Muscle layer of colon (tissue), 2 donors: ENCODE data around the gene RANBP17.
A peak's percentile ranks its signal among the peaks of the same experiment; 100 is the strongest.
"Not testable (repeated sequence)": the region's sequence is repeated elsewhere in the genome, so short reads cannot be mapped to it uniquely, and the experiment has no call there.

ENCODE experiments used
- H3K27ac ChIP-seq: one replicate; pipeline ENCODE4 v1.7.0; 2013; ENCODE audit warnings: low read depth, mild to moderate bottlenecking, low read length, moderate library complexity
- H3K27me3 ChIP-seq, 2 donors: one replicate each; pipeline ENCODE4 v1.7.0; 2013; ENCODE audit warnings: low read length in 2 of 2, mild to moderate bottlenecking in 2 of 2; ENCODE audit not compliant: insufficient read depth in 2 of 2, control insufficient read depth in 1 of 2
- H3K36me3 ChIP-seq: one replicate; pipeline ENCODE4 v1.7.0; 2013; ENCODE audit warnings: mild to moderate bottlenecking, low read length; ENCODE audit not compliant: insufficient read depth
- H3K4me1 ChIP-seq: one replicate; pipeline ENCODE4 v1.7.0; 2013; ENCODE audit warnings: mild to moderate bottlenecking, low read length; ENCODE audit not compliant: insufficient read depth
- H3K4me3 ChIP-seq, 2 donors: one replicate each; pipeline ENCODE4 v1.7.0; 2013; ENCODE audit warnings: low read length in 2 of 2, low read depth in 1 of 2, mild to moderate bottlenecking in 1 of 2, moderate library complexity in 1 of 2
- H3K9ac ChIP-seq: one replicate; pipeline ENCODE4 v1.7.0; 2013; ENCODE audit warnings: low read length
- H3K9me3 ChIP-seq: one replicate; pipeline ENCODE4 v1.7.0; 2013; ENCODE audit warnings: mild to moderate bottlenecking, low read length
- donor health status: abdominal sarcoma.
- donor health status: Adenocarcinoma of cecum.

Gene RANBP17

GRCh38 chr5:170861917-170862766, at the start of gene RANBP17:
Gene RANBP17 (plus strand): TSS chr5:170862018.
- Histone ChIP-seq H3K9ac (no peak within 1 kb of the TSS), H3K27me3 (no peaks in the 10 kb centered on the region), H3K4me3 (peak within 1 kb of the TSS; percentile 47 to 65), H3K36me3 (no peaks in the 10 kb centered on the region), H3K9me3 (peaks cover 4% of the 10 kb centered on the region), H3K4me1 (peaks cover 7% of the 10 kb centered on the region), H3K27ac (no peak within 1 kb of the TSS)

DNA sequence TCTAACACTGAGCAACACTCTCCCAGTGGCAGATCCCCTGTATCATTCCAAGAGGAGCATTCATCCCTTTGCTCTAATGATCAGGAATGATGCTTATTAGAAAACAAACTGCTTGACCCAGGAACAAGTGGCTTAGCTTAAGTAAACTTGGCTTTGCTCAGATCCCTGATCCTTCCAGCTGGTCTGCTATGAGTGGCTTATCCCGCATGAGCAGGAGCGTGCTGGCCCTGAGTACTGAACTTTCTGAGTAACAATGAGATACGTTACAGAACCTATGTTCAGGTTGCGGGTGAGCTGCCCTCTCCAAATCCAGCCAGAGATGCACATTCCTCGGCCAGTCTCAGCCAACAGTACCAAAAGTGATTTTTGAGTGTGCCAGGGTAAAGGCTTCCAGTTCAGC, 48.6 kb upstream of the RANBP17 start:
- Histone ChIP-seq H3K9ac (no peak overlapping the region), H3K4me1 (no peaks in the 10 kb centered on the region), H3K27ac (no peak overlapping the region), H3K4me3 (no peak overlapping the region), H3K27me3 (no peaks in the 10 kb centered on the region), H3K36me3 (no peaks in the 10 kb centered on the region), H3K9me3 (no peaks in the 10 kb centered on the region)

DNA sequence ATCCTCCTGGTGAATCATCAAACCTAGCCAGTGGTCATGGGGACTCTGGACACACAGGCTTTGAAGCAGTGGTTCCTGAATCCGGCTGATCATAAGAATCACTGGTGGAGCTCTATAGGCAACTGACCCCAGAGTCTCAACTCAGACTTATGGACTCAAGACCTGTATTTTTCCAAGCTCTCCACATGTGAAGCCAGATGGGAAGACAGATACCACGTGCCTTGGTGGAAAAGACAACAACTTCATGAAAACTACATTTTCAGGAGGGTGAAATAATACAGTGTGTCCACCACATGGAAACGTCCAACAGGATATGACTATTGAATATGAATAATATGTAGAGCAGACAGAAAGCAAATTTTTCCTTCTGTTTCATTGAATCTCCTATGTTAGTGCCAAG, 44.6 kb upstream of the RANBP17 start:
- H3K9ac ChIP-seq = no peak overlapping the region
- H3K36me3 ChIP-seq = no peaks in the 10 kb centered on the region
- no peaks in the 10 kb centered on the region for H3K9me3 ChIP-seq
- H3K4me1 ChIP-seq = no peaks in the 10 kb centered on the region
- H3K4me3 ChIP-seq = no peak overlapping the region
- H3K27me3 ChIP-seq = no peaks in the 10 kb centered on the region
- no peak overlapping the region for H3K27ac ChIP-seq

- H3K9me3 ChIP-seq = no peaks in the 10 kb centered on the region
- no peaks in the 10 kb centered on the region for H3K36me3 ChIP-seq
- H3K4me1 ChIP-seq = no peaks in the 10 kb centered on the region
- H3K9ac ChIP-seq = no peak overlapping the region
- H3K4me3 ChIP-seq = no peak overlapping the region
- no peak overlapping the region for H3K27ac ChIP-seq
- no peaks in the 10 kb centered on the region for H3K27me3 ChIP-seq
Measured at GRCh38 chr5:170818232-170818631, 43.6 kb upstream of the RANBP17 start.

DNA sequence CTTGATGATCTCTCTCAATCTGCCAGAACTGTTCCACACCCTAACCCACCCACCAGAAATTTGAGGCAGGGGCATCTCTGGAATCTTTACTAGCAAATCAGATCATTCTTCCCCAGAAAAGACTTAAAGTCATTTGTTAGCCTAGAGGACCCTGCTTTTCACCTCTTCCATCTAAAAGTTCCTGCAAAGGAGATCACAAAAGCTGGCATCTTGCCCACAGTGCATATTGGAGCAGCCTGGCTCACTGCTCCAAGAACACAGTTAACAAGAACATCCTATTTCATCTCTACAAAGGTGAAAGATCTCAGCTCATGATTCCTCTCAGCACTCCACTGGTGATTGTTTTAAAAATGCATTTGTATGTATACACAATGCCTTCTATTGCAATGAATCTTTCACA, 42.0 kb upstream of the RANBP17 start:
- no peaks in the 10 kb centered on the region for H3K36me3 ChIP-seq

GRCh38 chr5:170821257-170821800, 40.5 kb upstream of the RANBP17 start:
- no peak overlapping the region for H3K9ac ChIP-seq
- H3K4me3 ChIP-seq = no peak overlapping the region
- H3K4me1 ChIP-seq = no peaks in the 10 kb centered on the region
- no peaks in the 10 kb centered on the region for H3K27me3 ChIP-seq
- no peaks in the 10 kb centered on the region for H3K36me3 ChIP-seq
- no peaks in the 10 kb centered on the region for H3K9me3 ChIP-seq
- no peak overlapping the region for H3K27ac ChIP-seq

More for the DNA sequence above, 42.0 kb upstream of the RANBP17 start:
- Histone ChIP-seq H3K9me3 (no peaks in the 10 kb centered on the region), H3K9ac (no peak overlapping the region), H3K27ac (no peak overlapping the region), H3K4me3 (no peak overlapping the region), H3K27me3 (no peaks in the 10 kb centered on the region), H3K4me1 (no peaks in the 10 kb centered on the region)

DNA sequence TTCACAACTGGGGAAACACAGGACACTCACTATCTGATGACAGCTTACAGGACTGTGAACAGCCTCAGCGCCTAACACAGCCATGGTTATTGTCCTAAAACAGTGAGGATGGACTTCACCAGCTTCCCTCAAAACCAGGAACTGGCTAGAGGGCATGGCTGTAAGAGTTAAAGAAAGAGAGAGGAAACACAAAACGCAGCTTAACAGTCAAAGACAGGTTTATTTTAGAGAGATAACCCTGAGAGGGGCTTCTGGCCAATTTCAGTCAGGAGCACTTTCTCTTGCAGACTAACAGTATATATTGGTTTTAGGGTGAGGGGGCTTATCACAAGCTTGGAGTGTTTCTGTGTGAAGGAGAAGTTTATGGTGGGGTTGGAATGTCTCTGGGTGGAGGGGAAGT, 35.7 kb upstream of the RANBP17 start:
- Histone ChIP-seq H3K4me1 (no peaks in the 10 kb centered on the region), H3K9me3 (no peaks in the 10 kb centered on the region), H3K27me3 (no peaks in the 10 kb centered on the region), H3K4me3 (no peak overlapping the region), H3K36me3 (no peaks in the 10 kb centered on the region), H3K27ac (no peak overlapping the region), H3K9ac (no peak overlapping the region)

- Histone ChIP-seq H3K36me3 (no peaks in the 10 kb centered on the region), H3K9ac (no peak overlapping the region), H3K4me1 (no peaks in the 10 kb centered on the region), H3K4me3 (no peak overlapping the region), H3K9me3 (no peaks in the 10 kb centered on the region), H3K27ac (no peak overlapping the region), H3K27me3 (no peaks in the 10 kb centered on the region)
Measured at GRCh38 chr5:170832241-170832640, 29.6 kb upstream of the RANBP17 start.

DNA sequence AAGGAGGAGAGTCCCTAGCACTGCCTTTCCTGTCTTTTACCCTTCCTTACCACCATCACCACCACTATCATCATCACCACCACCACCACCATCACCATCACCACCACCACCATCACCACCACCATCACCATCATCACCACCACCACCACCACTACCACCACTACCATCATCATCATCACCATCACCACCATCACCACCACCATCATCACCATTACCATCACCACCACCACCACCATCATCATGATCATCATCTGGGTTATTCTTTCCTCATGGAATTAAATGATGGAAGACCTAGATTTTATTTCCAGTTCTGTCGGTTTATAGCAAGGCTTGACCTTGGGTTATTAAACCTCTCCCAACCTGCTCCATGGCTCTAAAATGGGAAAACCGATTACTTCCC, 27.8 kb upstream of the RANBP17 start:
- H3K27me3 ChIP-seq, H3K4me3 ChIP-seq, H3K9ac ChIP-seq, H3K4me1 ChIP-seq, H3K9me3 ChIP-seq, H3K36me3 ChIP-seq, H3K27ac ChIP-seq: not testable (repeated sequence)

- Histone ChIP-seq H3K9me3 (no peaks in the 10 kb centered on the region), H3K27ac (no peak overlapping the region), H3K9ac (no peak overlapping the region), H3K27me3 (no peaks in the 10 kb centered on the region), H3K4me1 (no peaks in the 10 kb centered on the region), H3K4me3 (no peak overlapping the region), H3K36me3 (no peaks in the 10 kb centered on the region)
Measured at GRCh38 chr5:170836226-170836625, 25.6 kb upstream of the RANBP17 start.

DNA sequence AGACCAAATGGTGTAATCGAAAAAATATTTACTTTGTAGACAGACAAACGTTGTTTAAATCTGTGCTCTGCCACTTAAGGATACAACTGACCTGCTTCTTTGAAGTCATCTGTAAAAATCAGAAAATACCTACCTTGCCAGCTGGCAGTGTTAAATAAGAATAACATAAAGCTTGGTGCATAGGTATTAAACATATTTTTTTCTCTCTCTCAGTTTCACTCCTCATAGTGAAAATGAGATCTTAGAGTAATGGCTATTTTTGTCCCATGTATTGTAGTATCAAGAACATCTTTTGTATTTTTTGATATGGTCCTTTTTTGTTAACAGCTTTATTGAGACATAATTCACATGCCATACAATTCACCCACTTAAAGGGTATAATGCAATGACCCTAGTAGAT, 17.9 kb upstream of the RANBP17 start:
- no peaks in the 10 kb centered on the region for H3K36me3 ChIP-seq
- H3K27ac ChIP-seq = no peak overlapping the region
- no peaks in the 10 kb centered on the region for H3K27me3 ChIP-seq
- no peaks in the 10 kb centered on the region for H3K9me3 ChIP-seq
- H3K9ac ChIP-seq = no peak overlapping the region
- H3K4me3 ChIP-seq = no peak overlapping the region
- H3K4me1 ChIP-seq = no peaks in the 10 kb centered on the region

DNA sequence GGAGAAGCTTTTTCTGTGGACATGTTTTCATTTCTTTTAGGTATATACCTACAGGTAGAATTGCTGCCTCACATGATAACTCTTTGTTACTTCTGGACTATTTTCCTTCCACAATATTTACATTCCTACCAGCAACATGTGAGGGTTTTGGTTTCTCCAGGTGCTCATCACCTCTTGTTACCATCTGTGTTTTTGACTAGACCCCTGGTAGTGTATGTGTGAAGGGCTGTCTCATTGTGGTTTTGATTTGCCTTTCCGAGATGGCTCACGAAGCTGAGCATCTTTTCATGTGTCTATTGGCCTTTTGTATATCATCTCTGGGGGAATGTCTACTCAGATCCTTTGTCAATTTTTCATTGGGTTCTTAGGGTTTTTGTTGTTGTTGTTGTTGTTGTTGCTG, 17.2 kb upstream of the RANBP17 start:
- Histone ChIP-seq H3K27ac (no peak overlapping the region), H3K4me1 (no peaks in the 10 kb centered on the region), H3K9ac (no peak overlapping the region)

More for the DNA sequence above, 17.2 kb upstream of the RANBP17 start:
- no peaks in the 10 kb centered on the region for H3K9me3 ChIP-seq
- no peaks in the 10 kb centered on the region for H3K27me3 ChIP-seq
- H3K4me3 ChIP-seq = no peak overlapping the region
- no peaks in the 10 kb centered on the region for H3K36me3 ChIP-seq
